Chondrocyte (in vitro differentiated cells): ENCODE measurements around the gene MYO7A. TPM values are rescaled to one million over a fixed set of nuclear protein-coding genes. Genes with fewer than 3 reads are reported as not detected.

ENCODE experiments used
- DNase-seq: peaks from one replicate; pipeline ENCODE4 v3.0.0; 2021; ENCODE audit warnings: mixed read lengths, low spot score
- H3K27ac Mint-ChIP-seq: one replicate; pipeline ENCODE4 v1.8.0; 2021; ENCODE audit warnings: mild to moderate bottlenecking, moderate library complexity, mixed read lengths; ENCODE audit not compliant: unreplicated experiment
- H3K27me3 Mint-ChIP-seq: 2 replicates; pipeline ENCODE4 v1.8.0; 2021; ENCODE audit warnings: low read depth, mixed read lengths
- H3K36me3 Mint-ChIP-seq: 2 replicates; pipeline ENCODE4 v1.8.0; 2021; ENCODE audit warnings: low read depth, mixed read lengths
- H3K4me1 Mint-ChIP-seq: 2 replicates; pipeline ENCODE4 v1.8.0; 2021; ENCODE audit warnings: low read depth, mild to moderate bottlenecking, mixed read lengths
- H3K4me3 Mint-ChIP-seq: one replicate; pipeline ENCODE4 v1.8.0; 2021; ENCODE audit warnings: mild to moderate bottlenecking, moderate library complexity, mixed read lengths; ENCODE audit not compliant: unreplicated experiment
- H3K9me3 Mint-ChIP-seq: 2 replicates; pipeline ENCODE4 v1.8.0; 2021; ENCODE audit warnings: low read depth, mixed read lengths
- CTCF ChIP-seq: fragments of 200-600 bp; sonication (generic); IDR thresholded peaks from 2 replicates; pipeline ENCODE4 v1.5.0; 2021; ENCODE audit warnings: antibody characterized with exemption, mild to moderate bottlenecking, moderate library complexity
- total RNA-seq: library from RNA; stranded (reverse); gene quantifications from 3 replicates; pipeline ENCODE4 v1.2.1, GENCODE V29; 2021

Gene MYO7A
- total RNA-seq, 1 donor from 2014 or later, result not detected

- TF ChIP-seq CTCF, result no peak
- Mint-ChIP-seq H3K4me1 (peaks cover 3% of the 10 kb centered on the region), H3K4me3 (no peak overlapping the region), H3K27ac (no peak overlapping the region), H3K9me3 (no peaks in the 10 kb centered on the region), H3K27me3 (peaks cover under 1% of the 10 kb centered on the region), H3K36me3 (no peaks in the 10 kb centered on the region)
- DNase-seq, result no peak
These were observed 13.0 kb downstream of the MYO7A start for GRCh38 chr11:77141034-77141433.

GRCh38 chr11:77141475-77141874 lies 13.4 kb downstream of the MYO7A start:
- H3K27ac Mint-ChIP-seq, result no peak overlapping the region
- H3K9me3 Mint-ChIP-seq, result no peaks in the 10 kb centered on the region
- DNase-seq, result peak; percentile 28
- TF ChIP-seq CTCF, result no peak
- H3K4me3 Mint-ChIP-seq, result no peak overlapping the region
- no peaks in the 10 kb centered on the region for H3K36me3 Mint-ChIP-seq
- peaks cover 2% of the 10 kb centered on the region for H3K27me3 Mint-ChIP-seq
- no peaks in the 10 kb centered on the region for H3K4me1 Mint-ChIP-seq

- H3K27me3 Mint-ChIP-seq, result peaks cover 2% of the 10 kb centered on the region
- peak; percentile 63 for DNase-seq
- no peak overlapping the region for H3K27ac Mint-ChIP-seq
- H3K4me3 Mint-ChIP-seq, result no peak overlapping the region
- TF ChIP-seq CTCF, result no peak
- no peaks in the 10 kb centered on the region for H3K9me3 Mint-ChIP-seq
- no peaks in the 10 kb centered on the region for H3K4me1 Mint-ChIP-seq
- no peaks in the 10 kb centered on the region for H3K36me3 Mint-ChIP-seq
These were observed 14.3 kb downstream of the MYO7A start for GRCh38 chr11:77142091-77142975.

GRCh38 chr11:77143405-77144020 lies 15.5 kb downstream of the MYO7A start:
- peak; percentile 56 for DNase-seq

More at GRCh38 chr11:77143405-77144020, 15.5 kb downstream of the MYO7A start:
- Mint-ChIP-seq H3K4me1 (peaks cover 3% of the 10 kb centered on the region), H3K27ac (no peak overlapping the region), H3K27me3 (peaks cover 2% of the 10 kb centered on the region), H3K4me3 (no peak overlapping the region), H3K36me3 (no peaks in the 10 kb centered on the region), H3K9me3 (no peaks in the 10 kb centered on the region)
- no peak for TF ChIP-seq CTCF
